Activated CD8-positive, alpha-beta memory T cell treated with anti-CD3 and anti-CD28 coated beads, Interleukin-2, amount 10 ng/mL, durations not matched to agents 7 days and 5 days (primary cell): ENCODE results near the gene TAS1R3. TPM values are rescaled to one million over a fixed set of nuclear protein-coding genes. Genes with fewer than 3 reads are reported as not detected.

Source experiments
- ATAC-seq: fragments of 150-1000 bp; cut with Tn5 transposase; one replicate; pipeline ENCODE4 v1.10.0; 2021; ENCODE audit warnings: moderate library complexity
- CTCF ChIA-PET: fragments of 350-600 bp; sonication (Branson Sonifier 250); formaldehyde crosslinking; loops from one replicate; lab custom pipeline; 2021; ENCODE audit warnings: antibody characterized with exemption; lab: Charles Lee
- DNase-seq: peaks from one replicate; pipeline ENCODE4 v3.0.0-alpha.2; 2020
- H3K27ac Mint-ChIP-seq: one replicate; pipeline ENCODE4 v1.8.0; 2021; ENCODE audit warnings: mild to moderate bottlenecking, mixed read lengths
- H3K27me3 Mint-ChIP-seq: one replicate; pipeline ENCODE4 v1.8.0; 2021; ENCODE audit warnings: mixed read lengths
- H3K36me3 Mint-ChIP-seq: one replicate; pipeline ENCODE4 v1.8.0; 2021; ENCODE audit warnings: mild to moderate bottlenecking, mixed read lengths
- H3K4me1 Mint-ChIP-seq: one replicate; pipeline ENCODE4 v1.8.0; 2021; ENCODE audit warnings: mixed read lengths
- H3K4me3 Mint-ChIP-seq: one replicate; pipeline ENCODE4 v1.8.0; 2021; ENCODE audit warnings: mild to moderate bottlenecking, moderate library complexity, mixed read lengths
- H3K9me3 Mint-ChIP-seq: one replicate; pipeline ENCODE4 v1.8.0; 2022; ENCODE audit warnings: low read depth, mixed read lengths
- microRNA-seq: library from miRNA; unstranded; fragments of <30 nt; microRNA quantifications from one replicate; pipeline ENCODE4 v1.2.0, GENCODE V29; 2022
- total RNA-seq, 2 experiments: library from RNA; stranded (reverse); gene quantifications; one replicate each; pipeline ENCODE4 v1.2.3, GENCODE V29; 2021

The TAS1R3 gene
- total RNA-seq, 2 experiments from 2014 or later: 0.77 to 0.82 TPM

DNA sequence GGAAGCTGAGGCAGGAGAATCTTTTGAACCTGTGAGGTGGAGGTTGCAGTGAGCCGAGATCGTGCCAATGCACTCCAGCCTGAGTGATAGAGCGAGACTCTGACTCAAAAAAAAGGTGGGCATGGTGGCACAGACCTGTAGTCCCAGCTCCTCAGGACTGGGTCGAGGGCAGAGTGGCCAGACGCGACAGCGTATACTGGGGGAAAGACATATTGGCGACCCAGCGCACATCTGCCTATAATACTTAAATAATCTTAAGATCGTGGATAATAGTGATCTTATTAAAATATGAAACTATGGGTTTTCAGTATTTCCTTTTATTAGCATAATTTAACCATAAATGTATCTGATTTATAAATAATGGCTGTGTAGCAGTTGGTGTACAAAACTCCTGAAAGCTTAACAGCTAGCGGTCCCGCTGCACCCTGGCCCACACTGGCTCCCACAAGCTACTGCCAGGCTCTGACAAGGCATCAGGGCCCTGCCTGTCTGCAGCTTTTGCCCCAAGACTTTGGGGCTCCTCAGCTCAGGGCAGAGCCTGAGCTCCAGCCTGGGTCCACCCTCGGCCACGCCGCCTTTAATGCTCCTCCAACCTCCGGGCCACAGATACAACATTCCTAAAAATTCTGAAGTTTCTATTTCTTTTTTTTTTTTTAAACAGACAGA lies 46.6 kb downstream of the TAS1R3 start:
- ATAC-seq: no peak
- peaks cover 7% of the 10 kb centered on the region for H3K36me3 Mint-ChIP-seq
- no peak overlapping the region for H3K4me3 Mint-ChIP-seq
- DNase-seq: no peak
- H3K27ac Mint-ChIP-seq: no peak overlapping the region
- H3K4me1 Mint-ChIP-seq: peaks cover 25% of the 10 kb centered on the region
- CTCF ChIA-PET: interaction anchor here (0.7 to 2.3 kb wide), 3 partner anchors 11 to 714 kb away, joined by 3 to 7 read pairs (median 4); partner anchors contain the start of gene CCNL2
- H3K27me3 Mint-ChIP-seq: no peaks in the 10 kb centered on the region
- no peaks in the 10 kb centered on the region for H3K9me3 Mint-ChIP-seq

- CTCF ChIA-PET: no interaction called here
- Mint-ChIP-seq H3K4me3 (no peak overlapping the region), H3K4me1 (peaks cover 8% of the 10 kb centered on the region), H3K27ac (no peak overlapping the region), H3K36me3 (peaks cover 1% of the 10 kb centered on the region), H3K27me3 (no peaks in the 10 kb centered on the region), H3K9me3 (no peaks in the 10 kb centered on the region)
- ATAC-seq (no peak), DNase-seq (no peak)
These were observed 49.8 kb downstream of the TAS1R3 start for GRCh38 chr1:1380860-1381259.

GRCh38 chr1:1381294-1381693 lies 50.2 kb downstream of the TAS1R3 start:
- Mint-ChIP-seq H3K4me1 (peaks cover 5% of the 10 kb centered on the region), H3K9me3 (no peaks in the 10 kb centered on the region), H3K27me3 (no peaks in the 10 kb centered on the region), H3K27ac (no peak overlapping the region), H3K4me3 (no peak overlapping the region), H3K36me3 (peaks cover 5% of the 10 kb centered on the region)
- DNase-seq: no peak
- no peak for ATAC-seq
- CTCF ChIA-PET: interaction anchor here (1.1 kb wide), 1 partner anchor 10 kb away, joined by 3 read pairs; no protein-coding TSS in a partner anchor

Small RNAs within 50 kb of the gene (microRNA-seq; reads per million reads assigned to microRNA genes)
- gene MIR6726 (not detected), gene MIR6727 (not detected), gene MIR6808 (not detected)

Other genes starting within 250 kb of the TAS1R3 start
- gene C1orf159, start 215.2 kb upstream of the TAS1R3 start, total RNA-seq: 10 to 100 TPM; 22.9 to 23.6 TPM
- not detected for gene TTLL10, start 157.4 kb upstream of the TAS1R3 start, total RNA-seq
- 100 to 1,000 TPM in 1 of 2 experiments, 10 to 100 TPM in 1; 28.1 to 156 TPM for gene TNFRSF18, start 124.7 kb upstream of the TAS1R3 start, total RNA-seq
- gene TNFRSF4, start 117.1 kb upstream of the TAS1R3 start, total RNA-seq: 10 to 100 TPM in 1 of 2 experiments, 1 to 10 TPM in 1; 8.1 to 72.4 TPM
- 100 to 1,000 TPM; 109 to 144 TPM for gene SDF4, start 99.3 kb upstream of the TAS1R3 start, total RNA-seq
- gene B3GALT6, start 99.0 kb upstream of the TAS1R3 start, total RNA-seq: 10 to 100 TPM; 17.6 to 25.5 TPM
- 1 to 10 TPM; 2.0 to 2.6 TPM for gene C1QTNF12, start 84.6 kb upstream of the TAS1R3 start, total RNA-seq
- 10 to 100 TPM; 71.3 to 83.3 TPM for gene UBE2J2, start 57.4 kb upstream of the TAS1R3 start, total RNA-seq
- 1 to 10 TPM; 4.7 to 5.0 TPM for gene SCNN1D, start 50.8 kb upstream of the TAS1R3 start, total RNA-seq
- gene ACAP3, start 23.4 kb upstream of the TAS1R3 start, total RNA-seq: 10 to 100 TPM; 71.7 to 99.9 TPM
- 10 to 100 TPM; 26.3 to 27.2 TPM for gene PUSL1, start 22.7 kb upstream of the TAS1R3 start, total RNA-seq
- 100 to 1,000 TPM; 126 to 135 TPM for gene INTS11, start 6.6 kb upstream of the TAS1R3 start, total RNA-seq
- gene CPTP, start 6.5 kb upstream of the TAS1R3 start, total RNA-seq: 10 to 100 TPM; 17.6 to 18.5 TPM
- gene DVL1, start 18.1 kb downstream of the TAS1R3 start, total RNA-seq: 10 to 100 TPM; 35.2 to 42.0 TPM
- gene MXRA8, start 27.3 kb downstream of the TAS1R3 start, total RNA-seq: under 1 TPM in 1 of 2 experiments, not detected in 1; 0.61 TPM
- 100 to 1,000 TPM; 139 to 141 TPM for gene AURKAIP1, start 43.9 kb downstream of the TAS1R3 start, total RNA-seq
- 100 to 1,000 TPM; 120 to 124 TPM for gene CCNL2, start 68.1 kb downstream of the TAS1R3 start, total RNA-seq
- 100 to 1,000 TPM in 1 of 2 experiments, 10 to 100 TPM in 1; 95.2 to 130 TPM for gene MRPL20, start 76.0 kb downstream of the TAS1R3 start, total RNA-seq
- gene ANKRD65, start 90.0 kb downstream of the TAS1R3 start, total RNA-seq: not detected
- gene VWA1, start 104.4 kb downstream of the TAS1R3 start, total RNA-seq: under 1 TPM; 0.20 to 0.28 TPM
- under 1 TPM; 0.38 to 0.87 TPM for gene ATAD3C, start 118.4 kb downstream of the TAS1R3 start, total RNA-seq
- 10 to 100 TPM; 46.5 to 63.3 TPM for gene ATAD3B, start 140.5 kb downstream of the TAS1R3 start, total RNA-seq
- 10 to 100 TPM; 45.1 to 58.9 TPM for gene ATAD3A, start 180.9 kb downstream of the TAS1R3 start, total RNA-seq
- gene TMEM240, start 209.3 kb downstream of the TAS1R3 start, total RNA-seq: under 1 TPM; 0.38 to 0.61 TPM
- gene SSU72, start 243.6 kb downstream of the TAS1R3 start, total RNA-seq: 100 to 1,000 TPM; 114 to 132 TPM